Gastrocnemius medialis (tissue), 4 donors: Measurements from ENCODE around the gene FCN2. TPM values are rescaled to one million over a fixed set of nuclear protein-coding genes. Genes with fewer than 3 reads are reported as not detected.

Experiments
- ATAC-seq, 2 donors: fragments of 150-250 bp; one replicate each; pipeline ENCODE4 v1.9.1; 2016
- DNase-seq, 2 donors: peaks; one replicate each; pipeline ENCODE4 v3.0.0-alpha.2; 2019
- H3K27ac ChIP-seq, 4 donors: fragments of 200-600 bp; sonication (generic); 1 replicate in 1 of 4; 2 replicates in 3 of 4; pipeline ENCODE4 v1.5.1; 2016 to 2018; ENCODE audit warnings: mild to moderate bottlenecking in 2 of 4, moderate library complexity in 1 of 4
- H3K27me3 ChIP-seq, 3 donors: fragments of 200-600 bp; sonication (generic) in 2 of 3; 1 replicate in 1 of 3; 2 replicates in 2 of 3; pipeline versions ENCODE4 v1.5.1 to v1.6.0; 2016 to 2019; ENCODE audit warnings: mild to moderate bottlenecking in 1 of 3, moderate library complexity in 1 of 3
- H3K36me3 ChIP-seq, 2 donors: fragments of 200-600 bp; sonication (generic) in 1 of 2; one replicate each; pipeline ENCODE4 v1.5.1; 2017 to 2018
- H3K4me1 ChIP-seq, 2 donors: fragments of 200-600 bp; sonication (generic) in 1 of 2; one replicate each; pipeline ENCODE4 v1.5.1; 2016 to 2017; ENCODE audit warnings: mild to moderate bottlenecking in 2 of 2
- H3K4me3 ChIP-seq, 4 donors: fragments of 200-600 bp; sonication (generic) in 3 of 4; 1 replicate in 1 of 4; 2 replicates in 3 of 4; pipeline ENCODE4 v1.5.1; 2016 to 2019; ENCODE audit warnings: mild to moderate bottlenecking in 2 of 4
- H3K9me3 ChIP-seq, 3 donors: fragments of 200-600 bp; sonication (generic) in 2 of 3; 1 replicate in 1 of 3; 2 replicates in 2 of 3; pipeline ENCODE4 v1.5.1; 2016 to 2019
- POLR2A ChIP-seq, 2 donors: fragments of 450-650 bp; IDR thresholded peaks; one replicate each; pipeline ENCODE4 v1.6.1; 2017; ENCODE audit warnings: antibody characterized with exemption in 2 of 2, mild to moderate bottlenecking in 2 of 2, moderate library complexity in 2 of 2
- in situ Hi-C, 4 donors: fragments of 200-750 bp; cut with MboI; loops; one replicate each; pipeline versions ENCODE4 v1.15.0 to v1.8.0; 2017; ENCODE audit warnings: low sequenced_read_pairs in 4 of 4
- intact Hi-C: fragments of 100-400 bp; cut with DNase I; formaldehyde crosslinking; loops from one replicate; pipeline ENCODE4 v1.15.1; 2023; ENCODE audit warnings: low total_unique reads
- total RNA-seq, 4 donors: library from RNA; depleted of rRNA; stranded (reverse); fragments of >200 nt; gene quantifications; one replicate each; pipeline versions ENCODE4 v1.1.0 to v1.2.3, GENCODE V29; 2016
- TF ChIP-seq, protein P1 (sequence below), 5 experiments: fragments of 450-650 bp in 3 of 5; fragments of 200-600 bp in 2 of 5; sonication (generic) in 2 of 5; IDR thresholded peaks in 4 of 5; conservative IDR thresholded peaks in 1 of 5; 1 replicate in 4 of 5; 2 replicates in 1 of 5; pipeline ENCODE4 v1.5.1; 2016 to 2019; ENCODE audit warnings: antibody characterized with exemption in 5 of 5, mild to moderate bottlenecking in 3 of 5, moderate library complexity in 3 of 5

Gene FCN2
- total RNA-seq, 4 donors from 2014 or later = not detected

DNA sequence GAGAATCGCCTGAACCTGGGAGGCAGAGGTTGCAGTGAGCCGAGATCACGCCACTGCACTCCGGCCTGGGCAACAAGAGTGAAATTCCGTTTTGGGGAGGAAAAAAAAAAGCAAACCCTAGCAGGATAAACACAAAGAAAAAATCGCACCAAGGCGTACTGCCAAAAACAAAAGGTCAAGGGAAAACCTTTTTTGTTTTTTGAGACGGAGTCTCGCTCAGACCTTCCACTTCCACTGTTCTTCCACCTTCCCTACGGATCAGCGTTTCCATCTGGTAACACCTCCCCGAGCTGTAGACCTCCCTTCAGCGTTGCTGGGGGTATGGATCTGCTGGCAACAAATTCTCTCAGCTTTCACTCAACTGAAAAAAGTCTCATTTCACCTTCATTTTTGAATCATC is 20.1 kb upstream of the FCN2 start:
- no peak for ATAC-seq
- DNase-seq = no peak
- Histone ChIP-seq H3K4me1 (peaks cover 0 to 4% of the 10 kb centered on the region in 2 donors), H3K36me3 (no peaks in the 10 kb centered on the region), H3K9me3 (no peaks in the 10 kb centered on the region), H3K4me3 (no peak overlapping the region), H3K27ac (no peak overlapping the region), H3K27me3 (peaks cover 0 to 13% (median 9%) of the 10 kb centered on the region in 3 donors)
- intact Hi-C loops (no loop called here), in situ Hi-C loops (no loop called here)
- TF ChIP-seq, protein P1, sequence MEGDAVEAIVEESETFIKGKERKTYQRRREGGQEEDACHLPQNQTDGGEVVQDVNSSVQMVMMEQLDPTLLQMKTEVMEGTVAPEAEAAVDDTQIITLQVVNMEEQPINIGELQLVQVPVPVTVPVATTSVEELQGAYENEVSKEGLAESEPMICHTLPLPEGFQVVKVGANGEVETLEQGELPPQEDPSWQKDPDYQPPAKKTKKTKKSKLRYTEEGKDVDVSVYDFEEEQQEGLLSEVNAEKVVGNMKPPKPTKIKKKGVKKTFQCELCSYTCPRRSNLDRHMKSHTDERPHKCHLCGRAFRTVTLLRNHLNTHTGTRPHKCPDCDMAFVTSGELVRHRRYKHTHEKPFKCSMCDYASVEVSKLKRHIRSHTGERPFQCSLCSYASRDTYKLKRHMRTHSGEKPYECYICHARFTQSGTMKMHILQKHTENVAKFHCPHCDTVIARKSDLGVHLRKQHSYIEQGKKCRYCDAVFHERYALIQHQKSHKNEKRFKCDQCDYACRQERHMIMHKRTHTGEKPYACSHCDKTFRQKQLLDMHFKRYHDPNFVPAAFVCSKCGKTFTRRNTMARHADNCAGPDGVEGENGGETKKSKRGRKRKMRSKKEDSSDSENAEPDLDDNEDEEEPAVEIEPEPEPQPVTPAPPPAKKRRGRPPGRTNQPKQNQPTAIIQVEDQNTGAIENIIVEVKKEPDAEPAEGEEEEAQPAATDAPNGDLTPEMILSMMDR (IDR thresholded peaks at IDR 0.05 in 4 of 5, conservative IDR thresholded peaks at IDR 0.05 in 1 of 5) = no peak
- TF ChIP-seq POLR2A (IDR thresholded peaks at IDR 0.05) = no peak

DNA sequence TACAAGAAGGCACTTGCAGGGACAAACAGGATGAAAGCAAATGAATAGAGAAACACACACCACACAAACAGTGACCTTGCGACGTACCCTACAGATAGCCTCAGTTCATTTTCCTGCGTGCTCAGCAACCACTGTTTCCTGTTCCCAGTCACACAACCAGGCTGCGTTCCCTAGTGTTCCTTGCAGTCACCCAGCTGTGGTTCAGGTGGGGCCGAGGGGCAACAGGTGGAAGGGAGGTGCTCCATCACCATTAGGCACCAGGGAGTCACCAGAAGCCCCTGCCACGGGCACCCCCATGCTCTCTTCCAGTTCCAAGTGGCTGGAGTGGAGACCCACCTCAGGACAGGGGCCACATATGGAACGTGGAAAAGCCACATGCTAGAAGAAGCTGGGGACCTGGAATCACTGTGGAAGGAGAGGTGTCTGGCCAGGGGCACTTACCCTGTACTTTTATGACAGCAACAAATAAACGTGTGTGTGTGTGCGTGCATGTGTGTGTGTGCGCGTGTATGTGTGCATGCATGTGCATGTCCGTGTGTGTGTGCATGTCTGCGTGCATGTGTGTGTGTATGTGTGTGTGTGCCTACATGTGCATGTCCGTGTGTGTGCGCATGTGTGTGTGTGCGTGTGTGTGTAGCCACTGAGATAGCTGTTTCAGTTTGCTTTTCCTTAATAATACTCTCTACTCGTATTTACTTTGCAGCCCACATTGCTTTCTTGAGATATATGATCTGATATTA is 18.8 kb upstream of the FCN2 start:
- DNase-seq (no peak), ATAC-seq (no peak)
- Histone ChIP-seq H3K36me3 (no peaks in the 10 kb centered on the region), H3K4me3 (no peak overlapping the region), H3K4me1 (peaks cover 0 to 4% of the 10 kb centered on the region in 2 donors), H3K27ac (no peak overlapping the region), H3K27me3 (peaks cover 0 to 10% (median 9%) of the 10 kb centered on the region in 3 donors), H3K9me3 (no peaks in the 10 kb centered on the region)
- intact Hi-C loops = no loop called here
- in situ Hi-C loops = no loop called here
- TF ChIP-seq, protein P1 (IDR thresholded peaks at IDR 0.05 in 4 of 5, conservative IDR thresholded peaks at IDR 0.05 in 1 of 5) = no peak
- no peak for TF ChIP-seq POLR2A (IDR thresholded peaks at IDR 0.05)

DNA sequence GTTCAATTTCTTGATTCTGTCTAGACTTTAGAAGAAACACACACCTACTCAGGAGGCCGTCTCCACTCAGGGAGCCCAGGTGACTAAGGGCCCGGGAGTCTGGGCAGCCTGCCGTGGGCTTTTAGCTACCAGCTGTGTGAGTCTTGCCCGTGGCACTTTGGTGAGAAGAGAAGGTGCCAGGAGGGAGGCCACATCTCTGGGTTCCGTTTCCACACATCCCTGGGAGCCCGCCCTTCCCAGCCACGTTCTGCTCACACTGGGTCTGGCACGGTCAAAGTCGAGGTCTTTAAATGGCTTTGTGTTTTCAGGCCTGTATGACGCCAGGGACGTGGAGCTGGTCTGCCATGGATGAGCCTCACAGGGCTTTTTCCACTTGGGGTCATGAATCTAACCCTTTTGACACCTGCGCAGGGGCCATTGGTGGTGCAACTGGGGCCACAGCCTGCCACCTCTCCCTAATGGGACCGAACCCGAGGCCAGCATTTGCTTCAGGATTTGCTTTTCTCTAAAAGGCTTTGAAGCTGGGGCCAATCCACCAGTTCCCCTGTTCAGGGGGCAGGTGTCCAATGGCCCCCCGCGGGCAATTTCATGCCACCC is 17.2 kb upstream of the FCN2 start:
- peaks cover 0 to 4% of the 10 kb centered on the region in 2 donors for H3K4me1 ChIP-seq
- TF ChIP-seq POLR2A (IDR thresholded peaks at IDR 0.05) = no peak
- TF ChIP-seq, protein P1 (IDR thresholded peaks at IDR 0.05 in 4 of 5, conservative IDR thresholded peaks at IDR 0.05 in 1 of 5) = no peak
- intact Hi-C loops (no loop called here), in situ Hi-C loops (no loop called here)
- H3K9me3 ChIP-seq = no peaks in the 10 kb centered on the region
- H3K4me3 ChIP-seq = no peak overlapping the region
- H3K36me3 ChIP-seq = no peaks in the 10 kb centered on the region
- ATAC-seq (no peak), DNase-seq (no peak)
- peaks cover 0 to 9% (median 5%) of the 10 kb centered on the region in 3 donors for H3K27me3 ChIP-seq
- H3K27ac ChIP-seq = no peak overlapping the region

DNA sequence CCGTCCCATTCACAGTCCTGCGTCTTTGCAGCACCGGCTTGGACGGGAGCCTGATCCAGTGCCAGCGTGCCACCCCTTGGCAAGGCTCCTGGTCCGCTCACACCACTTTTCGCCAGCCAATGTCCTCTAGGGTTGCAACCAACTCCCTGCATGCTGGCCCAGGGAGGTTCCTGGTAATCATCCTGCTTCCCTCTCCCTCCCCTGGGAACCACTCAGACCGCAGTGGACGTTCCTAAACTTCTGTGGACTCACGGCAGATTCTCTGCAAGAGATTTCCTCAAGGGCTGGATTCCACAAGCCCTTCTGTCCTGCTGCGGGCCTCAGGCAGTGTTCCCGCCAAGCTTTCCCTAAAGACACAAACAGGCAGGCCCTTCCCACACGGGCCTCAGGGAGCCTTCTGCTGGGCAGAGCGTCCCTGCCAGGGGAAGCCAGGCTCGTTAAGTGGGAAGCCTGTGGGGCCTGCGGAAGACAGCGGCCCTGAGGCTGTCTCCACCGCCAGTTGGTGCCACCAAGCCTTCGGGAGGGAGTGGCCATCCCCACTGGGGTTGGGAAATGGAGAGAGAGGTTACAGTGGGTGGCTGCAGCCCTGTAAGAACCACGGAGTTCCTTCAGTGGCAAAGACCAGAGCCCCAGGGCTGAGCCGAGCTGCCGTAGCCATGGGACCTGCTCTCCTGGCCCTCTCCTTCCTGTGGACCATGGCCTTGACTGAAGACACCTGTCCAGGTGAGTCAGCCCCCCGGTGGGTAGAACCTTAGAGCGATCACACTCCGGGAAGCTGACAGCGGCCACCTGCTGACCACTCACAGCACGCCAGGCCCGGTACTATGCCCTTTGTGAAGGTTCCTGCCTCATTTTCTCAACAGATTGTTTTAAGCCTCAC is 16.4 kb upstream of the FCN2 start:
- in situ Hi-C loops = no loop called here
- peaks cover 0 to 9% (median 5%) of the 10 kb centered on the region in 3 donors for H3K27me3 ChIP-seq
- intact Hi-C loops = no loop called here
- peaks cover 0 to 4% of the 10 kb centered on the region in 2 donors for H3K4me1 ChIP-seq
- no peaks in the 10 kb centered on the region for H3K36me3 ChIP-seq
- no peaks in the 10 kb centered on the region for H3K9me3 ChIP-seq
- no peak overlapping the region for H3K4me3 ChIP-seq
- TF ChIP-seq POLR2A (IDR thresholded peaks at IDR 0.05) = no peak
- TF ChIP-seq, protein P1 (IDR thresholded peaks at IDR 0.05 in 4 of 5, conservative IDR thresholded peaks at IDR 0.05 in 1 of 5) = no peak
- peak in 1 of 2 donors; percentile 42 for ATAC-seq
- H3K27ac ChIP-seq = no peak overlapping the region
- DNase-seq = no peak
